Activated CD8-positive, alpha-beta memory T cell treated with anti-CD3 and anti-CD28 coated beads for 24 hours (primary cell): Measurements from ENCODE around the gene MYO10.
"Not testable (repeated sequence)": the region's sequence is repeated elsewhere in the genome, so short reads cannot be mapped to it uniquely, and the experiment has no call there.

ENCODE experiments used
- DNase-seq: peaks from one replicate; pipeline ENCODE4 v3.0.0-alpha.2; 2020

MYO10 gene

DNA sequence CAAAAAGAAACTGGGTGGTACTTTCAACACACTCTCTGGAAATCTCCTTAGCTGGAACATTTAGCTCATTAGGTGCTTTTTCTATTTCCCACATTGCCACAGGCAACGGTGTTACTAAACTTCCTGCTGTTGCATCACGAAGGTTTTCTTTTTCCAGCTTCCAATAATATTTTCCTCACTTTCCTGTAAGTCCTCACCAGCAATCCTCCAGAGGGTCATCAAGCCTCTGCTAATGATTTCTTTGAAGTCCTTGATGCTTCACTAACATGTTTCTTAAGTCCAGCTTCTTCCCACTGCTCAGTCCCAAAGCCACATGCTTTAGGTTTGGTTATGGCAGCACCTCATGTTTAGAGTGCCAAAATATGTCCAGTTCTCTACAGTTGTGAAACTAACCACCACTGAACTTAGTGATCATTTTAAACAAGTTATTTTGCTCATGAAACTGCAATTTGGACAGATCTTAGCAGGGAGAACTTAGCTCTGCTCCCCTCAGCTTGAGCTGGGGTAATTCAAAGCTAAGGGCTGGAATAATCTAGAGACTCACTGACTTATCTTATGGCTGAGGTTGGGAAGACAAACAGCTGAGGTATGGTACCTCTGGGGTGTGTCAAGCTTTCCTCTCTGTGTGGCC is 279.4 kb downstream of the MYO10 start:
- DNase-seq: no peak

- no peak for DNase-seq
Observed at GRCh38 chr5:16654647-16655334, 281.3 kb downstream of the MYO10 start.

DNA sequence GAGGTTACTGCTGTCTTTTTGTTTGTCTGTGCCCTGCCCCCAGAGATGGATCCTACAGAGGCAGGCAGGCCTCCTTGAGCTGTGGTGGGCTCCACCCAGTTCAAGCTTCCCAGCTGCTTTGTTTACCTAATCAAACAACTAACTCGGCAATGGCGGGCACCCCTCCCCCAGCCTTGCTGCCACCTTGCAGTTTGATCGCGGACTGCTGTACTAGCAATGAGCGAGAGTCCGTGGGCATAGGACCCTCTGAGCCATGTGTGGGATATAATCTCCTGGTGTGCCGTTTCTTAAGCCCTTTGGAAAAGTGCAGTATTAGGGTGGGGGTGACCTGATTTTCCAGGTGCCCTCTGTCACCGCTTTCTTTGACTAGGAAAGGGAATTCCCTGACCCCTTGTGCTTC is 287.3 kb downstream of the MYO10 start:
- not testable (repeated sequence) for DNase-seq

- no peak for DNase-seq
Observed at GRCh38 chr5:16644301-16644889, 291.7 kb downstream of the MYO10 start.

GRCh38 chr5:16642867-16643266 is 293.2 kb downstream of the MYO10 start:
- no peak for DNase-seq

GRCh38 chr5:16639206-16639605 is 296.9 kb downstream of the MYO10 start:
- no peak for DNase-seq

DNA sequence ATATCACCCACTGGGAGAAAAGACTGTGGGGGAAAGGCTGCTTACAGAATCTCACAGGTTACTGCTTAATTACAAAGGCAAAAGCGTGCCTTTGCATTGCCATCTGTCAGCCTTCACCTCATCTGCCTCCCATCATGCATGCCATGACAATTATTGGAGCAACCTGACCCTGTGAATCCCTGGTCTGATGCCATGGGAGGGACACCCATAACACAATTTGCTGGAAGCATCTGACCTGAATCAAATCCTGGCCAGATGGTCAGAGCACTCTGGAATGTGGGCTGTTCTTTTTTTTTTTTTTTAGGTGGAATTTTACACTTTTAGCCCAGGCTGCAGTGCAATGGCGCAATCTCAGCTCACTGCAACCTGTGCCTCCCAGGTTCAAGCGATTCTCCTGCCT is 307.7 kb downstream of the MYO10 start:
- peak; percentile 15 for DNase-seq

DNA sequence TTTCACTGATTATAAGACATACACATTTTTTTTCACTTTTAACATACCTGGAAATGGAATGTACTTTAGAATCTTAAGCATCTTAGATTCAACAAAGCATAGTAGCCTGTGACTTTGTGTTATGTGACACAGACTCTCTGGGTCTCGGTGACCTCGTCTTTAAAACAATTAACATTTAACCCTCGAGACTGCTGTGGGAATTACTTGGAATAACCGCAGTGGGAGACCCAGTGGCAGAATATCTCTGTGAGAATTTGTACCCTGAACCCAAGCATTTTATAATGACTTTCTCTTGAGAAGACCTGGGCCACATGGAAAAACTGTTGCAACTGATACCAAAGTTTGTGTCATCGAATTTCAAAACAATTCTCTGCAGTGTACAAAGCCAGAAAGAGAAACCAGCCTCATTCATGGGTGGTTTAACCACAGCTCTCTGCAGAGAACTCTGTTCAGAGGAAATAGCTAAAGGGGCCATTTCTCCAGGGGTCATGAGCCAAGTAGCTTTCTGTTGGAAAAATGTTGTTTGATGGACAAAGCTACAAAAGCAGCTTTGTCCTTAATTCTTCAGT is 309.3 kb downstream of the MYO10 start:
- DNase-seq: peak; percentile 70

- DNase-seq: peak; percentile 53
Observed at GRCh38 chr5:16625096-16625495, 311.0 kb downstream of the MYO10 start.

- DNase-seq: no peak
Observed at GRCh38 chr5:16619136-16619535, 317.0 kb downstream of the MYO10 start.

DNA sequence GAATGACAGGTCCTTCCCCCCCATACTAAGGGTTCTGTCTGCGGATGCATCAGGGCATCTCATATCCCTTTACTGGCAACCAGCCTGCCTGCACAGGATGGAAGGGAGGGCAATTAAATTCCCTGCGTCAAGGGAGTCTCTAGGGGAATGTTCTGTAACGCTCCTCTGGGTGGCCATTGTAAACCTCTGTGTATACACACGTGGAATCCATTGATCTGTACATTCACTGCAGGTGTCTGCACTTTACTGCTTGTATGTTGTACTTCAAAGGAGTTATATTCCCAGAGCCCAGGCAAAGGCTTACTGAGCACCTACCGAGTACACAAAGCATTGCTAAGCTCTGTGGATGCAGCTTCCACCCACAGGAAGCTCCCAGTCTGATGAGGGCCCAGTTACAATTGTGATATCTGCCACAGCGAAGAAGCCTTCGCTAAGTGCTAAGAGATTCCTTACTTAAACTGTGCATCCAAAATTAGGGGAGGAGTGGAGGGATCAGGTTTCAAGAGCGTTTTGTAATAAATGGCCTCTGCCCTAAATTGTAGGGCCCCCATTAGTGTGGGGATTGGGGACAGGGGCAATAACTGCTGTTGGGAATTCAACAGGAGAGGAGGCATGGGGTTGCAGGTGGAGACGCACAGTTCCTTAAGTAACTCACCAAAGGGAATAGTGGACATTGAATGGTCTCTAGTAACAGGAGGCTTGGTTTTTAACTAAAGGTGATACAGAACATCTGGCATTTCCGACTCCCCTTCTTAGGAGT is 317.8 kb downstream of the MYO10 start:
- no peak for DNase-seq

- DNase-seq: peak; percentile 79
Observed at GRCh38 chr5:16617274-16617968, 318.7 kb downstream of the MYO10 start.

DNA sequence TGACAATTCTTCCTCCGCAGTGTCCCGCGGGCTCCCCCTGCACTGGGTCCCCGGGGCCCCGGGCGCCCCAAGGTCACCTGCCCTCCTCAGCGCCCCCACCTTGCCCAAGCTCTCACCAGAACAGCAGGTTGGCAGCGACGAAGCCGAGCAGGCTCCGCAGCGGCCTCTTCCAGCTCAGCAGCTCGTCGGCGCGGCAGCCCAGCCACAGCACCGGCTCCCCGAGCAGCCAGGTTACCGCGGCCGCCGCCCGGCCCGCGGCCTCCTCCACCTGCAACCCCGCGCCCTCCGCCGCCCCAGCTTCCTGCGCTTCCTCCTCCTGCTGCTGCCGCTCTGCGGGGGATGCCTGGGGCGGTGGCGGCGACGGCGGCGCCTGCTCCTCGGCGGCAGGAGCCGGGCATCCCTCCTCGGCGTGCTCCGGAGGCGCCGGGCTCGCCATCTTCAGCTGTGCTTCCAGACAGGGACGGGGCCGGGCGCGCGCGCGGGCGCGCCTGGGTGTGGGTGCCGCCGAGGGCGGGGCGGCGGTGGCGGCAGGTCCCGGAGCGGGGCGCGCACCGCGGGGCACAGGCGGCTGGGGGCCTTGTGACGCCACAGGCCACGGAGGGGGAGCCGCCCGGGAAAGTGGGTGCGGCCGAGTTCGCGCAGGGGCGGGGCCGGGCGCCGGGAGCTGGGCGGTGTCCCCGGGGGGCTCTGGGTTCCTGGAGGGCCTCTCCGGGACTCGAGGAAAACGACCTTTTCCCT is 319.4 kb downstream of the MYO10 start, which contains the start of gene RETREG1:
TSS of gene RETREG1 (minus strand) at position 462 of the 738 bp plus-strand sequence. CDS start at position 436, 26 bp downstream.
- peak; percentile 91 for DNase-seq

DNA sequence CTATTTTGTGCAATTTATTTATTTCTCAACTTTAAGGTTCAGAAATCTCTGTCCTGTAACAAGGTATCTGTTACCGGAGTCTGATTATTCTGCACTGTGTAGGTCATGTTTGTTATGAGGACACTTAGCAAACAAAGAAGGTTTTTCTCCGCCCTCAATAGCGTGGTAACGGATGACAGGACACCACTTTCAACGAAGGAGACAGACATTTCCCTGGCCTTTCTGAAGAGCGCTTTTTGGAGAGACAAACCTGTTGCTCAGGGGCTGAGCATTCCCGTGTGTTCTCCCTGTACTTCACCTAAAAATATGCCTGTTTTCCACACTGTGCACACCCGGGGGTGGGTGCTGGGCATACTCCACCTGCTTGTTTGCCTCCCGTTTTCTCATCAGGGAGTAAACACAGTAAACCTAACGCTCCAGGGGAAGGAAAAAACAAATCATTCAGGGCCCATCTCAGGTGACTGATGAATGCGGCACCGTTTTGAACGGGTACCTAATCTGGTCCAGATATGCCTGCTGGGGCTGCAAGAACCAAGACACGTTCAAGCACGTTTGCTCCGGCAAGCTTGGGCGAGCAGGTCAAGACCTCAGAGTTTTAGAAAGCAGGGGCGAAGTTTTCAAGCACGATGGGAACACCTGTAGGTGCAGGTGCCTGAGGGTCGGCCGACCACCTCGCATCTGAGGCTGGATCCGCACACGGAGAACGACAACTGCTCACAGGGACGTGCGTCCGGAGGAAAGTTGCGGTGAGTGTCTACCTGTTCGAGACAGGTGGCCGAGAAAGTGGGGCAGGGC is 320.1 kb downstream of the MYO10 start:
- peak; percentile 69 for DNase-seq

GRCh38 chr5:16612007-16612406 is 324.1 kb downstream of the MYO10 start:
- no peak for DNase-seq
